HEK293 (cell line): Measurements from ENCODE around the gene BHLHE41.
A peak's percentile ranks its signal among the peaks of the same experiment; 100 is the strongest.

Source experiments
- IKZF3 ChIP-seq: fragments of 450-650 bp; IDR thresholded peaks from 2 replicates; pipeline ENCODE4 v1.5.0; 2018; ENCODE audit warnings: missing biosample characterization, mild to moderate bottlenecking, missing genetic modification characterization, moderate library complexity
- INSM2 ChIP-seq: fragments of 450-650 bp; formaldehyde crosslinking; IDR thresholded peaks from 2 replicates; pipeline ENCODE4 v1.5.1; 2016; ENCODE audit warnings: missing biosample characterization, missing genetic modification characterization
- KLF10 ChIP-seq: fragments of 450-650 bp; IDR thresholded peaks from 2 replicates; pipeline ENCODE4 v1.5.1; 2018; ENCODE audit warnings: missing biosample characterization, mild to moderate bottlenecking, missing genetic modification characterization
- KLF8 ChIP-seq: fragments of 450-650 bp; formaldehyde crosslinking; IDR thresholded peaks from 2 replicates; pipeline ENCODE4 v1.5.1; 2016; ENCODE audit warnings: missing biosample characterization, missing genetic modification characterization
- OVOL3 ChIP-seq: fragments of 450-650 bp; formaldehyde crosslinking; IDR thresholded peaks from 2 replicates; pipeline ENCODE4 v1.5.1; 2016; ENCODE audit warnings: missing biosample characterization, missing genetic modification characterization
- PRDM1 ChIP-seq: fragments of 450-650 bp; formaldehyde crosslinking; IDR thresholded peaks from 2 replicates; pipeline ENCODE4; 2016; ENCODE audit warnings: missing biosample characterization, missing genetic modification characterization
- SP2 ChIP-seq: fragments of 450-650 bp; formaldehyde crosslinking; IDR thresholded peaks from 2 replicates; pipeline ENCODE4 v1.5.1; 2016; ENCODE audit warnings: missing biosample characterization, missing genetic modification characterization
- SP3 ChIP-seq: fragments of 450-650 bp; formaldehyde crosslinking; IDR thresholded peaks from 2 replicates; pipeline ENCODE4 v1.5.1; 2016; ENCODE audit warnings: missing biosample characterization, missing genetic modification characterization
- WT1 ChIP-seq: fragments of 450-650 bp; formaldehyde crosslinking; IDR thresholded peaks from 2 replicates; pipeline ENCODE4 v1.5.1; 2016; ENCODE audit warnings: missing biosample characterization, missing genetic modification characterization
- ZBTB1 ChIP-seq: fragments of 450-650 bp; formaldehyde crosslinking; IDR thresholded peaks from 2 replicates; pipeline ENCODE4 v1.5.1; 2016; ENCODE audit warnings: missing biosample characterization, missing genetic modification characterization
- ZBTB11 ChIP-seq: fragments of 450-650 bp; formaldehyde crosslinking; conservative IDR thresholded peaks from 2 replicates; pipeline ENCODE4 v1.5.1; 2016; ENCODE audit warnings: low read depth, missing biosample characterization, missing genetic modification characterization
- ZBTB20 ChIP-seq: fragments of 450-650 bp; formaldehyde crosslinking; IDR thresholded peaks from 2 replicates; pipeline ENCODE4 v1.5.1; 2016; ENCODE audit warnings: missing biosample characterization, missing genetic modification characterization
- ZBTB48 ChIP-seq: fragments of 450-650 bp; formaldehyde crosslinking; IDR thresholded peaks from 2 replicates; pipeline ENCODE4 v1.5.1; 2016; ENCODE audit warnings: missing biosample characterization, missing genetic modification characterization
- ZBTB7A ChIP-seq: fragments of 450-650 bp; formaldehyde crosslinking; IDR thresholded peaks from 2 replicates; pipeline ENCODE4 v1.5.1; 2016; ENCODE audit warnings: low read depth, missing biosample characterization, missing genetic modification characterization
- ZBTB8A ChIP-seq: fragments of 450-650 bp; formaldehyde crosslinking; IDR thresholded peaks from 2 replicates; pipeline ENCODE4 v1.5.1; 2016; ENCODE audit warnings: missing biosample characterization, missing genetic modification characterization
- ZFP37 ChIP-seq: fragments of 450-650 bp; formaldehyde crosslinking; IDR thresholded peaks from 2 replicates; pipeline ENCODE4 v1.5.1; 2016; ENCODE audit warnings: missing biosample characterization, missing genetic modification characterization
- ZFP69B ChIP-seq: fragments of 450-650 bp; formaldehyde crosslinking; IDR thresholded peaks from 2 replicates; pipeline ENCODE4 v1.5.1; 2016; ENCODE audit warnings: missing biosample characterization, missing genetic modification characterization
- ZNF114 ChIP-seq: fragments of 450-650 bp; formaldehyde crosslinking; IDR thresholded peaks from 2 replicates; pipeline ENCODE4 v1.5.0; 2017; ENCODE audit warnings: missing biosample characterization, missing genetic modification characterization
- ZNF174 ChIP-seq: fragments of 450-650 bp; formaldehyde crosslinking; IDR thresholded peaks from 2 replicates; pipeline ENCODE4 v1.5.0; 2017; ENCODE audit warnings: missing biosample characterization, mild to moderate bottlenecking, missing genetic modification characterization
- ZNF184 ChIP-seq: fragments of 450-650 bp; IDR thresholded peaks from 2 replicates; pipeline ENCODE4 v1.5.1; 2018; ENCODE audit warnings: missing biosample characterization, mild to moderate bottlenecking, missing genetic modification characterization
- ZNF221 ChIP-seq: fragments of 450-650 bp; formaldehyde crosslinking; IDR thresholded peaks from 2 replicates; pipeline ENCODE4 v1.5.1; 2017; ENCODE audit warnings: missing biosample characterization, missing genetic modification characterization, borderline replicate concordance
- ZNF26 ChIP-seq: fragments of 450-650 bp; formaldehyde crosslinking; IDR thresholded peaks from 2 replicates; pipeline ENCODE4 v1.5.1; 2016; ENCODE audit warnings: missing biosample characterization, missing genetic modification characterization
- ZNF335 ChIP-seq: fragments of 450-650 bp; formaldehyde crosslinking; conservative IDR thresholded peaks from 2 replicates; pipeline ENCODE4 v1.5.1; 2016; ENCODE audit warnings: missing biosample characterization, missing genetic modification characterization
- ZNF366 ChIP-seq: fragments of 450-650 bp; formaldehyde crosslinking; conservative IDR thresholded peaks from 2 replicates; pipeline ENCODE4 v1.5.1; 2016; ENCODE audit warnings: missing biosample characterization, missing genetic modification characterization
- ZNF501 ChIP-seq: fragments of 450-650 bp; formaldehyde crosslinking; IDR thresholded peaks from 2 replicates; pipeline ENCODE4 v1.5.1; 2016; ENCODE audit warnings: missing biosample characterization, missing genetic modification characterization
- ZNF555 ChIP-seq: fragments of 450-650 bp; formaldehyde crosslinking; conservative IDR thresholded peaks from 2 replicates; pipeline ENCODE4 v1.5.1; 2017; ENCODE audit warnings: missing biosample characterization, mild to moderate bottlenecking, missing genetic modification characterization, inconsistent platforms
- ZNF610 ChIP-seq: fragments of 450-650 bp; formaldehyde crosslinking; IDR thresholded peaks from 2 replicates; pipeline ENCODE4 v1.5.1; 2016; ENCODE audit warnings: missing biosample characterization, missing genetic modification characterization, borderline replicate concordance
- ZNF701 ChIP-seq: fragments of 450-650 bp; formaldehyde crosslinking; IDR thresholded peaks from 2 replicates; pipeline ENCODE4 v1.5.1; 2016; ENCODE audit warnings: missing biosample characterization, missing genetic modification characterization
- ZNF76 ChIP-seq: fragments of 450-650 bp; formaldehyde crosslinking; IDR thresholded peaks from 2 replicates; pipeline ENCODE4; 2016; ENCODE audit warnings: low read depth, missing biosample characterization, missing genetic modification characterization, borderline replicate concordance
- ZNF768 ChIP-seq: fragments of 450-650 bp; formaldehyde crosslinking; IDR thresholded peaks from 2 replicates; pipeline ENCODE4 v1.5.1; 2018; ENCODE audit warnings: missing biosample characterization, mild to moderate bottlenecking, missing genetic modification characterization
- ZNF837 ChIP-seq: fragments of 450-650 bp; formaldehyde crosslinking; IDR thresholded peaks from 2 replicates; pipeline ENCODE4 v1.5.1; 2016; ENCODE audit warnings: missing biosample characterization, missing genetic modification characterization
- ZSCAN23 ChIP-seq: fragments of 450-650 bp; formaldehyde crosslinking; IDR thresholded peaks from 2 replicates; pipeline ENCODE4 v1.5.1; 2016; ENCODE audit warnings: missing biosample characterization, missing genetic modification characterization

Gene BHLHE41

GRCh38 chr12:26112703-26113147 lies 12.1 kb downstream of the BHLHE41 start (continued):
- peak; percentile 51; the same call in 1 of the 2 replicates for TF ChIP-seq ZSCAN23 (tag by site-specific recombination)
- TF ChIP-seq SP2, result peak; percentile 11; the same call in 1 of the 2 replicates
- TF ChIP-seq WT1 (tag by site-specific recombination), result peak; percentile 59
- TF ChIP-seq SP3, result peak; percentile 37; the same call in 1 of the 2 replicates
- TF ChIP-seq ZBTB11 (tag by site-specific recombination), result peak; percentile 4; the same call in 1 of the 2 replicates
- TF ChIP-seq OVOL3 (tag by site-specific recombination), result no peak
- no peak for TF ChIP-seq ZNF114 (tag by site-specific recombination)
- peak; percentile 48; the same call in 1 of the 2 replicates for TF ChIP-seq ZNF184 (tag by site-specific recombination)
- no peak for TF ChIP-seq ZNF768
- no peak for TF ChIP-seq ZFP37
- TF ChIP-seq ZNF26 (tag by site-specific recombination), result 0 out of 2 replicates have a peak, but pooled peaks have one; percentile 13
- no peak for TF ChIP-seq ZBTB8A (tag by site-specific recombination)
- no peak for TF ChIP-seq ZNF174 (tag by site-specific recombination)
- TF ChIP-seq ZBTB1, result no peak
- TF ChIP-seq KLF10 (tag by site-specific recombination), result peak; percentile 24; the same call in 1 of the 2 replicates
- TF ChIP-seq ZNF221, result no peak
- TF ChIP-seq ZNF701 (tag by site-specific recombination), result no peak
- TF ChIP-seq ZBTB20 (tag by site-specific recombination), result 0 out of 2 replicates have a peak, but pooled peaks have one; percentile 12
- TF ChIP-seq ZNF366 (tag by site-specific recombination), result peak; percentile 83
- peak; percentile 68; the same call in 1 of the 2 replicates for TF ChIP-seq INSM2 (tag by site-specific recombination)
- TF ChIP-seq ZNF76 (tag by site-specific recombination), result peak; percentile 37; the same call in 1 of the 2 replicates
- no peak for TF ChIP-seq ZNF837 (tag by site-specific recombination)
- TF ChIP-seq ZNF555 (tag by site-specific recombination), result no peak
- 0 out of 2 replicates have a peak, but pooled peaks have one; percentile 40 for TF ChIP-seq IKZF3 (tag by site-specific recombination)
- TF ChIP-seq ZNF335 (tag by site-specific recombination), result peak; percentile 63
- peak; percentile 50; the same call in 1 of the 2 replicates for TF ChIP-seq ZBTB48 (tag by site-specific recombination)
- no peak for TF ChIP-seq ZNF610 (tag by site-specific recombination)
- TF ChIP-seq ZNF501 (tag by site-specific recombination), result peak; percentile 46; the same call in 1 of the 2 replicates
- TF ChIP-seq KLF8, result peak; percentile 73
- TF ChIP-seq PRDM1 (tag by site-specific recombination), result peak; percentile 92
- peak; percentile 65; the same call in 1 of the 2 replicates for TF ChIP-seq ZFP69B (tag by site-specific recombination)
- no peak for TF ChIP-seq ZBTB7A (tag by site-specific recombination)
